Measurements from ENCODE around the gene GMFB.

DNA sequence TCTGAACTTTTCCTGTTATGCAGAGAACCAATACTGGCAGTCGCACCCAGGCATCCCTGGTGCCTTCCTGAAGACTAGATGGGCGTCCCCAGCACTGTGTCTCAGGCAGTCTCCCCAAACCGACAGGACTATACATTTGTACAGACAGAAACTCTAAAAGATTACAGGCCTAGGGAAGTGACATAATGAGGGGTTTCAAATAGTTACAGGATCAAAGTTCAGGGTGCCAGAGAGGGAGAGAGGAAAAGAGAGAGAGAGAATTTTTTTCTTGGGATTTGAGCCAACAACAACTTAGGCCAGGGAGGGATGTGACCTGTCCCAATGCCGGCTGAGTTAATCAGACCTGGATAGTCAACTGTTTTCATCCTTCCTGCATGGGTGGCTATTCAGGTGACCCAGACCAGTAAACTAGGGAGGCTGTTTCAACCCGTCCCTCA is 9.3 kb upstream of the GMFB start:
- TF ChIP-seq, protein P1, sequence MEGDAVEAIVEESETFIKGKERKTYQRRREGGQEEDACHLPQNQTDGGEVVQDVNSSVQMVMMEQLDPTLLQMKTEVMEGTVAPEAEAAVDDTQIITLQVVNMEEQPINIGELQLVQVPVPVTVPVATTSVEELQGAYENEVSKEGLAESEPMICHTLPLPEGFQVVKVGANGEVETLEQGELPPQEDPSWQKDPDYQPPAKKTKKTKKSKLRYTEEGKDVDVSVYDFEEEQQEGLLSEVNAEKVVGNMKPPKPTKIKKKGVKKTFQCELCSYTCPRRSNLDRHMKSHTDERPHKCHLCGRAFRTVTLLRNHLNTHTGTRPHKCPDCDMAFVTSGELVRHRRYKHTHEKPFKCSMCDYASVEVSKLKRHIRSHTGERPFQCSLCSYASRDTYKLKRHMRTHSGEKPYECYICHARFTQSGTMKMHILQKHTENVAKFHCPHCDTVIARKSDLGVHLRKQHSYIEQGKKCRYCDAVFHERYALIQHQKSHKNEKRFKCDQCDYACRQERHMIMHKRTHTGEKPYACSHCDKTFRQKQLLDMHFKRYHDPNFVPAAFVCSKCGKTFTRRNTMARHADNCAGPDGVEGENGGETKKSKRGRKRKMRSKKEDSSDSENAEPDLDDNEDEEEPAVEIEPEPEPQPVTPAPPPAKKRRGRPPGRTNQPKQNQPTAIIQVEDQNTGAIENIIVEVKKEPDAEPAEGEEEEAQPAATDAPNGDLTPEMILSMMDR (IDR thresholded peaks at IDR 0.05): no peak
- no peak for TF ChIP-seq POLR2A (IDR thresholded peaks at IDR 0.05)

Data from vagina (tissue), 2 donors.